GM19452 (cell line): ENCODE data around the gene UGT2B7.

Experiments used
- ATAC-seq: cut with Tn5 transposase; IDR thresholded peaks from one replicate; pipeline ENCODE4 v1.9.1; 2021; ENCODE audit not compliant: unreplicated experiment

The UGT2B7 gene

DNA sequence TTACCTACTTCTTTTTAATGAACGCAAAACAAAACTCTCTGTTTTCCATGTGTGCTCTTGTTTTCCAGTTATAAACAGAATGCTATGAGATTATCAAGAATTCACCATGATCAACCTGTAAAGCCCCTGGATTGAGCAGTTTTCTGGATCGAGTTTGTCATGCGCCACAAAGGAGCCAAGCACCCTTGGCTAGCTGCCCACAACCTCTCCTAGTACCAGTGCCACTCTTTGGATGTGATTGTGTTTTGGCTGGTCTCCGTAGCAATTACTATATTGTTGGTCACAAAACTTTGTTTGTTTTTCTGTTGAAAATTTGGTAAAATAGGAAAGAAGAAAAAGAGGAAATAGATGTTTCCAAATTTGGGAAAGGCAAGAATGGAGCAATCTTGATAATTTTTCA lies 51.1 kb downstream of the UGT2B7 start:
- no peak for ATAC-seq

DNA sequence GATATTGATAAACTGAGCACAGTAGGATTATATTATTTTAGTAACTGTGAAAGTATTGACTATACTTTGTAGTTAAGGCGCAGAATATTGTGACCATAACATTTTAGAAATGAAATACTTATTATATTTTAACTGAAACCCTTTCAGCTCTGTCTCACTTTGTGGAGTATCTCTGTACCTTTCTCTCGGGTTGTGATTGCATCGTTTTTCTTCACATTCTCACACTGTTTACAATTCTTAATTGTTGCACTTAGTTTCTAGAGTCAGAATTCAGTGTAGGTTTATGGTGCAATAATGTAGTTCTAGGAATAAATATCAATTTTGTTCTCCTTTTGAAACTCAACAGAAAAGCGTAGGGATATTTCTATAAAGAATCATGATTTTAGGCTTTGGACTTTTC lies 57.7 kb downstream of the UGT2B7 start:
- ATAC-seq, result no peak

DNA sequence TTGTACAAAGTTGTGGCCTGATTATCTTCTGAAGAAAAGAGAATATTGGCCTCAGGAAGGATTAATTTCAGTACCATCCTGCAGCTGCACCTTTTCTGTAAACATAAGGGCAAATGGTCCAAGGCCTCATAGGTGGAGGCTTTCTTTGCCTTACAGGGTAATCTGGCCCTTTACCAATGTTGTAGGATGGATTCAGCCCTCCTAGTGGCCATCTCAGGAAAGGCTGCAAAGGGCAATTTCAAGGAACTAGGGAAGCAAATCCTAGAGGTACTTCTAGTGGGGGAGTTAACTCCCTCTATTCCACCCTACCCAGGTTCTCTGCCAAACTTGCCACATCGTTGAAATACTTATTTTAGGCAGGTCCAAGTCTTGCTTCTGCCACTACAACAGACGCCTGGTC lies 60.6 kb downstream of the UGT2B7 start:
- ATAC-seq, result no peak
